Uterus (tissue), 2 donors: Measurements from ENCODE around the gene DERA.

ENCODE experiments used
- CTCF ChIP-seq, 4 experiments: fragments of 200-600 bp in 2 of 4; fragments of 450-650 bp in 2 of 4; sonication (generic) in 2 of 4; IDR thresholded peaks; one replicate each; pipeline ENCODE4 v1.5.1; 2016 to 2019; ENCODE audit warnings: antibody characterized with exemption in 4 of 4, mild to moderate bottlenecking in 2 of 4, moderate library complexity in 1 of 4
- POLR2A ChIP-seq, 2 donors: fragments of 450-650 bp; IDR thresholded peaks; one replicate each; pipeline ENCODE4 v1.6.1; 2016; ENCODE audit warnings: antibody characterized with exemption in 2 of 2, mild to moderate bottlenecking in 1 of 2, moderate library complexity in 1 of 2

- TF ChIP-seq CTCF (IDR thresholded peaks at IDR 0.05) (no peak), POLR2A (IDR thresholded peaks at IDR 0.05) (no peak)
These were observed 67.1 kb downstream of the DERA start for GRCh38 chr12:15977999-15978951.
